CD4-positive, alpha-beta T cell treated with Interleukin-10 for 1 hour (primary cell): ENCODE data around the gene DTX4.
A peak's percentile ranks its signal among the peaks of the same experiment; 100 is the strongest.
"Not testable (repeated sequence)": the region's sequence is repeated elsewhere in the genome, so short reads cannot be mapped to it uniquely, and the experiment has no call there.

ENCODE experiments used
- DNase-seq: peaks from one replicate; pipeline ENCODE4 v3.0.0-alpha.2; 2020

Gene DTX4

GRCh38 chr11:59171508-59172322 lies at the start of gene DTX4:
TSS of gene DTX4 (plus strand) at chr11:59172132. CDS start at chr11:59172596, 464 bp downstream.
- peak; percentile 89 for DNase-seq

- DNase-seq, result peak; percentile 88
These were observed 36.1 kb upstream of the DTX4 start for GRCh38 chr11:59135648-59136461.

GRCh38 chr11:59136551-59136950 lies 35.4 kb upstream of the DTX4 start:
- not testable (repeated sequence) for DNase-seq

- DNase-seq, result no peak
These were observed 34.7 kb upstream of the DTX4 start for GRCh38 chr11:59137190-59137589.

- DNase-seq, result no peak
These were observed 33.3 kb upstream of the DTX4 start for GRCh38 chr11:59138643-59139042.

- no peak for DNase-seq
These were observed 30.7 kb upstream of the DTX4 start for GRCh38 chr11:59141191-59141590.

- DNase-seq, result no peak
These were observed 30.1 kb upstream of the DTX4 start for GRCh38 chr11:59141673-59142460.

GRCh38 chr11:59142530-59143507 lies 29.1 kb upstream of the DTX4 start, which contains the start of gene FAM111A:
TSS of gene FAM111A (plus strand) at chr11:59142856. CDS start at chr11:59148873, 6,017 bp downstream.
- DNase-seq, result peak; percentile 90

- DNase-seq, result no peak
These were observed 27.8 kb upstream of the DTX4 start for GRCh38 chr11:59144096-59144495.

- peak; percentile 83 for DNase-seq
These were observed 27.2 kb upstream of the DTX4 start for GRCh38 chr11:59144579-59145345.

GRCh38 chr11:59145534-59145933 lies 26.4 kb upstream of the DTX4 start:
- no peak for DNase-seq

- no peak for DNase-seq
These were observed 20.2 kb upstream of the DTX4 start for GRCh38 chr11:59151761-59152160.

- DNase-seq, result no peak
These were observed 19.5 kb upstream of the DTX4 start for GRCh38 chr11:59152312-59152951.

GRCh38 chr11:59154610-59155009 lies 17.3 kb upstream of the DTX4 start:
- DNase-seq, result no peak

- DNase-seq, result no peak
These were observed 14.5 kb upstream of the DTX4 start for GRCh38 chr11:59157433-59157832.

- peak; percentile 79 for DNase-seq
These were observed 13.5 kb upstream of the DTX4 start for GRCh38 chr11:59158206-59159068.

- no peak for DNase-seq
These were observed 7.9 kb upstream of the DTX4 start for GRCh38 chr11:59164028-59164427.

- DNase-seq, result no peak
These were observed 580 bp downstream of the DTX4 start for GRCh38 chr11:59172345-59173079.
